ENCODE data around the gene RAMP2.
"Not testable (repeated sequence)": the region's sequence is repeated elsewhere in the genome, so short reads cannot be mapped to it uniquely, and the experiment has no call there.

RAMP2 gene

GRCh38 chr17:42760652-42761581 lies at the start of gene RAMP2:
Gene RAMP2 (plus strand): TSS chr17:42761227. CDS start chr17:42761262, 35 bp downstream.
- DNase-seq: no peak
- no peaks in the 10 kb centered on the region for H3K9me3 ChIP-seq
- H3K36me3 ChIP-seq: no peaks in the 10 kb centered on the region
- peak within 1 kb of the TSS; percentile 17 to 45 for H3K27ac ChIP-seq
- peaks cover 4 to 18% (median 14%) of the 10 kb centered on the region in 4 donors for H3K4me1 ChIP-seq
- intact Hi-C loops (cut with DNase I; ENCODE audit: low total_unique reads): loop anchor here (5.0 to 10.0 kb wide), 2 partner anchors 44 to 176 kb away; no protein-coding TSS in a partner anchor
- H3K4me3 ChIP-seq: peak within 1 kb of the TSS; percentile 47 to 58
- H3K27me3 ChIP-seq: peaks cover 0 to 42% of the 10 kb centered on the region in 2 donors
- TF ChIP-seq CTCF (IDR thresholded peaks at IDR 0.05): no peak

GRCh38 chr17:42720996-42721583 lies 39.9 kb upstream of the RAMP2 start:
- H3K4me3 ChIP-seq: no peak overlapping the region
- H3K27me3 ChIP-seq: no peaks in the 10 kb centered on the region
- intact Hi-C loops (cut with DNase I; ENCODE audit: low total_unique reads): loop anchor here (5.0 kb wide), 1 partner anchor 101 kb away; the partner anchor contains the start of gene BECN1
- peak; percentile 57 to 68 for TF ChIP-seq CTCF (IDR thresholded peaks at IDR 0.05)
- peaks cover 84 to 98% (median 95%) of the 10 kb centered on the region in 3 donors for H3K36me3 ChIP-seq
- no peak overlapping the region for H3K27ac ChIP-seq
- H3K9me3 ChIP-seq: no peaks in the 10 kb centered on the region
- DNase-seq: no peak
- H3K4me1 ChIP-seq: no peaks in the 10 kb centered on the region

- no peak overlapping the region for H3K27ac ChIP-seq
- H3K27me3 ChIP-seq: no peaks in the 10 kb centered on the region
- no peak overlapping the region for H3K4me3 ChIP-seq
- no peak for TF ChIP-seq CTCF (IDR thresholded peaks at IDR 0.05)
- DNase-seq: no peak
- no peaks in the 10 kb centered on the region for H3K4me1 ChIP-seq
- H3K9me3 ChIP-seq: no peaks in the 10 kb centered on the region
- intact Hi-C loops (cut with DNase I; ENCODE audit: low total_unique reads): loop anchor here (5.0 kb wide), 1 partner anchor 99 kb away; the partner anchor contains the start of gene BECN1
- H3K36me3 ChIP-seq: peaks cover 91 to 98% (median 93%) of the 10 kb centered on the region in 3 donors
These were observed 37.4 kb upstream of the RAMP2 start for GRCh38 chr17:42723636-42724035.

- TF ChIP-seq CTCF (IDR thresholded peaks at IDR 0.05): no peak
- intact Hi-C loops (cut with DNase I; ENCODE audit: low total_unique reads): no loop called here
- H3K36me3 ChIP-seq: peaks cover 90 to 98% (median 93%) of the 10 kb centered on the region in 3 donors
These were observed 35.9 kb upstream of the RAMP2 start for GRCh38 chr17:42725143-42725542.

DNA sequence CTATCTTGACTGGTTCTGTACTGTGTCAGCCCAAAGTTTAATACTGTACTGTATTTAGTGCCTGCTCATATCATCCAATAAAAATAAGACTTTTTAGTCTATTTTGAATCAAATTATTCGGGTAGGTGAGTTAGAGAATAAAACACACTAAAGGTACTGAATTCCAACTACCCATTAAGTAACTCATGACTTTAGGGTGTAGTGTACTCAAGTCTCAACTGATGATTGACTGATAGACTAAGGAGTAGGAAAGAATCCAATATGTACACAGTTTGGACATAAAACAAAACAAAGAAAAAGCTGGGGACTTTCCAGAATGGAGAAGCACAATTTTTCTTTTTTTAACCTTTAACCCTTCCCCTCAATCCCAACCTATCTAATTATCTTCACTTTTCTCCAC lies 20.3 kb upstream of the RAMP2 start:
- Histone ChIP-seq H3K9me3 (no peaks in the 10 kb centered on the region), H3K4me1 (peaks cover 0 to 17% (median 9%) of the 10 kb centered on the region in 4 donors), H3K27ac (no peak overlapping the region), H3K36me3 (peaks cover 0 to 6% (median 0%) of the 10 kb centered on the region in 3 donors), H3K4me3 (no peak overlapping the region), H3K27me3 (no peaks in the 10 kb centered on the region)
- TF ChIP-seq CTCF (IDR thresholded peaks at IDR 0.05): no peak
- no peak for DNase-seq
- intact Hi-C loops (cut with DNase I; ENCODE audit: low total_unique reads): no loop called here

More at GRCh38 chr17:42725143-42725542, 35.9 kb upstream of the RAMP2 start:
- no peak overlapping the region for H3K27ac ChIP-seq
- no peaks in the 10 kb centered on the region for H3K27me3 ChIP-seq
- no peak for DNase-seq
- H3K4me1 ChIP-seq: no peaks in the 10 kb centered on the region
- no peak overlapping the region for H3K4me3 ChIP-seq
- no peaks in the 10 kb centered on the region for H3K9me3 ChIP-seq

DNA sequence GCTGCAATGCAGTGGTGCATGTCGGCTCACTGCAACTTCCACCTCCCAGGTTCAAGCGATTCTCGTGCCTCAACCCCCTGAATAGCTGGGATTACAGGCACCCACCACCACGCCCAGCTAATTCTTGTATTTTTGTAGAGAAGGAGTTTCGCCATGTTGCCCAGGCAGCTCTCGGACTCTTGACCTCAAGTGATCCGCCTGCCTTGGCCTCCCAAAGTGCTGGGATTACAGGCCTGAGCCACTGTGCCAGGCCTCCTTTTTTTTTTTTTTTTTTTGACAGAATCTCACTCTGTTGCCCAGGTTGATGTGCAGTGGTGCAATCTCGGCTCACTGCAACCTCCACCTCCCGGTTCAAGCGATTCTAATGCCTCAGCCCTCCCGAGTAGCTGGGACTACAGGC lies 18.1 kb upstream of the RAMP2 start:
- intact Hi-C loops (cut with DNase I; ENCODE audit: low total_unique reads); H3K27me3 ChIP-seq: not testable (repeated sequence)
- H3K27ac ChIP-seq: peak overlapping the region in 1 of 2 donors; percentile 92

More for the DNA sequence above, 18.1 kb upstream of the RAMP2 start:
- peaks cover 0 to 17% (median 9%) of the 10 kb centered on the region in 4 donors for H3K4me1 ChIP-seq
- H3K4me3 ChIP-seq, H3K9me3 ChIP-seq, H3K36me3 ChIP-seq, DNase-seq: not testable (repeated sequence)
